NT2/D1 (cell line): ENCODE measurements around the gene GPN2.

Experiments
- SUZ12 ChIP-seq: IDR thresholded peaks from 2 replicates; pipeline ENCODE4 v1.6.1; 2011; ENCODE audit not compliant: insufficient read length, insufficient read depth; ENCODE audit errors: extremely low read depth
- YY1 ChIP-seq: IDR thresholded peaks from 2 replicates; pipeline ENCODE4 v1.6.1; 2011; ENCODE audit not compliant: insufficient read length, insufficient read depth
- ZNF274 ChIP-seq: IDR thresholded peaks from 2 replicates; pipeline ENCODE4 v1.6.1; 2011; ENCODE audit warnings: mild to moderate bottlenecking, low read depth, low read length

GRCh38 chr1:26855636-26856035, 34.4 kb downstream of the GPN2 start:
- TF ChIP-seq YY1 (no peak), ZNF274 (no peak), SUZ12 (no peak)
